ENCODE data around the gene PRLR.

The PRLR gene

GRCh38 chr5:35002459-35002858, 227.8 kb downstream of the PRLR start:
- no peak for DNase-seq (ENCODE audit: low read depth in 3 of 3)

GRCh38 chr5:35001842-35002241, 228.4 kb downstream of the PRLR start:
- DNase-seq (ENCODE audit: low read depth in 3 of 3) = no peak

Data from stimulated activated CD4-positive, alpha-beta T cell treated with anti-CD3 and anti-CD28 coated beads, TNF-alpha, amount 100 ng/mL, for 24 hours (primary cell).